ENCODE measurements around the gene MAP3K2.

DNA sequence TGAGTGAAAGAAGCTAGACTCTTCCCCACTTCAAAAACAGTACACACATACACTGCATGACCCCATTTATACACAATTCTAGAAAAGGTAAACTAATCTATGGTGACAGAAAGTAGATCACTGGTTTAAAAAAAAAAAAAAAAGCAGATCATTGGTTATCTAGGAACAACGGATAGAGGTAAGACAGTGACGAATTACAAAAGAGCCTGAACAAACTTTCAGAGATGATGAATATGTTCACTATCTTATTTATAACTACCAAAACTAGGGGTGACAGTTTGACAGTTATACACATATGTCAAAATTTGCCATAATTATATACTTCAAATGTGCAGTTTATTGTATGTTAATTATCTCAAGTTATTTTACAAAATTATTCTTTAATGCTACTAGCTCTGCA is 27.5 kb downstream of the MAP3K2 start:
- TF ChIP-seq, protein P1, sequence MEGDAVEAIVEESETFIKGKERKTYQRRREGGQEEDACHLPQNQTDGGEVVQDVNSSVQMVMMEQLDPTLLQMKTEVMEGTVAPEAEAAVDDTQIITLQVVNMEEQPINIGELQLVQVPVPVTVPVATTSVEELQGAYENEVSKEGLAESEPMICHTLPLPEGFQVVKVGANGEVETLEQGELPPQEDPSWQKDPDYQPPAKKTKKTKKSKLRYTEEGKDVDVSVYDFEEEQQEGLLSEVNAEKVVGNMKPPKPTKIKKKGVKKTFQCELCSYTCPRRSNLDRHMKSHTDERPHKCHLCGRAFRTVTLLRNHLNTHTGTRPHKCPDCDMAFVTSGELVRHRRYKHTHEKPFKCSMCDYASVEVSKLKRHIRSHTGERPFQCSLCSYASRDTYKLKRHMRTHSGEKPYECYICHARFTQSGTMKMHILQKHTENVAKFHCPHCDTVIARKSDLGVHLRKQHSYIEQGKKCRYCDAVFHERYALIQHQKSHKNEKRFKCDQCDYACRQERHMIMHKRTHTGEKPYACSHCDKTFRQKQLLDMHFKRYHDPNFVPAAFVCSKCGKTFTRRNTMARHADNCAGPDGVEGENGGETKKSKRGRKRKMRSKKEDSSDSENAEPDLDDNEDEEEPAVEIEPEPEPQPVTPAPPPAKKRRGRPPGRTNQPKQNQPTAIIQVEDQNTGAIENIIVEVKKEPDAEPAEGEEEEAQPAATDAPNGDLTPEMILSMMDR (IDR thresholded peaks at IDR 0.05; ENCODE audit: insufficient read depth, low read depth, low read length), result no peak
- TF ChIP-seq EZH2 (IDR thresholded peaks at IDR 0.05; ENCODE audit: insufficient read depth, low read length), result no peak
